Panc1 (cell line): ENCODE measurements around the gene DCN. TPM values are rescaled to one million over a fixed set of nuclear protein-coding genes. Genes with fewer than 3 reads are reported as not detected.

ENCODE experiments used
- total RNA-seq: library from RNA; stranded (reverse); gene quantifications from one replicate; pipeline ENCODE4 v1.2.1, GENCODE V29; 2021; ENCODE audit not compliant: unreplicated experiment

DCN gene
- total RNA-seq, 1 experiment from 2014 or later = 1.9 TPM

Other genes starting within 250 kb of the DCN start
- not detected for gene CCER1, start 227.6 kb downstream of the DCN start, total RNA-seq
- gene EPYC, start 177.8 kb downstream of the DCN start, total RNA-seq = not detected
- not detected for gene KERA, start 124.8 kb downstream of the DCN start, total RNA-seq
- 0.23 TPM for gene LUM, start 71.3 kb downstream of the DCN start, total RNA-seq